Stimulated activated naive CD4-positive, alpha-beta T cell (primary cell): Measurements from ENCODE around the gene EBP.

Source experiments
- DNase-seq, 6 experiments: peaks; one replicate each; lab custom pipeline; 2025; lab: John Stamatoyannopoulos, UW

Gene EBP

DNA sequence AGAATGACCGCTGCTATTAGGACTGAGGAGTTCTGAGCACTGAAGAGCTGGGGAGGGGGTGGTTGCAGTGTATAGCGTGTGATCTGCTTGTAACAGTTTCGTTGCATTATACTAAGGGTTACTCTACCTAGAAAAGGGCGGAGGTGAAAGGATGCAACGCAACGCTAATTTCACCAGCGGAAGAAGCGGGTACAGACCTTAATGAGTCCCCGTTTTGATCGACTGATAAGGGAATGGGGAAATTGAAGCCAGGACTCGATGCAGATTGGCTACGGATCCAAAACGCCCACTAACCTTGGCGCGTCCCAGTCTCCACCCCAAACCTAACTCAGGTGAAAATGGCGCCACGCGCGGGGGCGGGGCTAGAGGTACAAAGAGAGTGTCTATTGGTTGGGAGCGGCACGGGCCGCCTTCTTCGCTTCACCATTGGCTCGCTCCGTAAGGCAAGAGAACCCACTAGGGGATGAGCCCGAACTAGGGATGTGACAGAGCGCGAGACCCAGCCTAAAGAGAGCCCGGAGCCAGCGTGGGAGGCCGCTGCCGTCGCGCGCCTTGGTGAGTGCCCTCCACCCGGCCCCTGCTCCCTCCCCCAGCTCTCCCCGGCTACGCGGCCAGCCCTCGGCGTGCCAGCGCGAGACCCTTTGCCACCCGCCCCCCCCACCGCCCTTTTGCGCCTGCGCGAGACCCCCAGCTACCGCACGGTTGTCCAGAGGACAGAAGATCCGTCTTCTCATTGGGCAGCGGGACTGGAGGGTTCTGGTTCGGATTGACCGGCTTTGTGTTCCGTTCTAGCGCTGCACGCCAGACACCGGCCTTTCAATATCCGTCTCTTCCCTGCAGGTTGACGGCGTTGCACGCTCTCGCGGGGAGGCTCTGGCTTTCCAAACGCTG is at the start of gene EBP:
EBP (plus strand) TSS at position 456 of the 891 bp plus-strand sequence. CDS start 1,964 bp downstream, outside the sequence.
- peak; percentile 85 to 94 (median 92) for DNase-seq

DNA sequence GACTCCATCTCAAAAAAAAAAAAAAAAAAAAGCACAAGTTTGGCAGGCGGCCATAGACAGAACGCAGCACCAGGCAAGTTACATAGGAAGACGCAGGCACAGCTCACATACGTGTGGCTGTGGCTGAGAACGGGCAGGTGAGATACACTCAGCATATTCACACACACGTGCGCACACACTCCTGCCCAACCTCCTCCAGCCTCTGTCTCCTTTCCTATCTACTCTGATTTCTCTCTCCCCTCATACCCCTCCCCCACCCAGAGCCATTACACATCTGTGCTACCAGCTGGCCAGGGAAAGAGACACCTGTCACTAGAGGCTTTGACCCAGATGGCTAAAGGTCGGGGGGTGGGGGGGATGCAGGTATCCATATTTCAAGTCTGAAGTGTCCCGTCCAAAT is 49.4 kb upstream of the EBP start:
- DNase-seq, result no peak

DNA sequence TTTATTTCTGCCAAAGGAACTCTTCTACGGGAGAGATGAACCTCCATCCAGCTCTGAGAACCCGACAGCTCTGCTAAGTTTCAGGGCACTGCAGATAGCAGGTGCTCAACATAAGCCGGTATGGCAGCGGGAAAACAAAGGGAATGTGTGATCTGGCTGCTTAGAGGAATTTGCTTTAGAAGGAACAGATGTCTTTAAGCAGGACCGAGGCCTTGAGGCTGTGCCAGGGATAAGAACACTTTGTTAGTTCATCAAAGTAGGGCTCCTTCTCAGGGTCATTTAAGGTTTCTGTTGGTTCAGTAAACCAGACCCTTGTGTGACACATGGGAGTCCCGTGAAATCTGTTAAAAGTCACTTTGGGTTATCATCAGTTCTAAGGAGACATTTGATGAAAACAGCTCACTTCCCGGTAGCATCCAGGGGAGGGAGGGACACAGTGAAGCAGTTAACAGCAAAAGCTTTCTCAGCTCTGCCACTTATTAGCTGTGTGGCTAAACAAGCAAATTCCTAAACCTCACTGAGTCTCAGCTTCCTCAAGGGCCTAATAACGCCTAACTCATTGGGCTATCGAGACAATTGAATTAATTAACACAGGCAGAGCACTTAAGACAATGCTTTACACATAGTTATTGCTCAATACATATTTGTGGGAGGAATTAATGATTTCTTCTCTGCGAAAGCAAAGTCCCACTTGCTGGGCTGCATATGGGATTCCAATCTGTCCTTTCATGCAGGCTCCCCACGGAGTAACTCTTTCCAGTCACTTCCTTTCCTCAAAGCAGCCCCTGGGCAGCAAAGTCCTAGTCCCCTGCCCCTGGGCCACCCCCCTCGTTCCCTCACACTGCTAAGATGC is 48.5 kb upstream of the EBP start:
- DNase-seq, result no peak

DNA sequence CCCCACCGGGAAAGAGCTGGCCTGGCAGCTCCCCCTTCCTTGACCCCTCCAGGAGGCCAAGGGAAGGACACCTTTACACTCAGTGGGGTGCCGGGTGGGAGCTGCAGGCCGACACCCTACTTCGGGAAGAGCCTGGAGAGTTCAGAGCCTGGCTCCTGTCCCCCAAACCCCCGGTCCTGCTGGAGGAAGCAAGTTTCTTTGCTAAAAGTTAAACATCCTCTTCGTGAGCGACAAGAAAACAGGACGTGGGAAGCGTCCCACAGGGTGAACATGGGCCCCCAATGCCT is 48.0 kb upstream of the EBP start:
- no peak for DNase-seq

DNA sequence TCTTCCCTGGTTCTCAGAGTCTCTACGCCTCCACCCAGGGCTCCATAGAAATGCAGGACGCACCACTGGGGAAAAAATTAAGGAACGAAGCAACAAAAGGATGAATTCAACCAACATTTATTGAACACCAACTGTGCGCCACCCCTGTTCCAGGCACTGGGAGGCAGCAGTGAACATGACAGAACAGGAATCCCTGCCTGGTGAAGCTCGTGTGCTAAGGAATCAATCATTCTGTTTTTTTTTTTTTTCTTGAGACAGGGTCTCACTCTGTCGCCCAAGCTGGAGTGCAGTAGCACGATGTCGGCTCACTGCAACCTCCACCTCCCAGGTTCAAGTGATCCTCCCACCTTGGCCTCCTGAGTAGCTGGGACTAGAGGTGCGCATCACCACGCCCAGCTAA is 47.5 kb upstream of the EBP start:
- DNase-seq, result no peak

DNA sequence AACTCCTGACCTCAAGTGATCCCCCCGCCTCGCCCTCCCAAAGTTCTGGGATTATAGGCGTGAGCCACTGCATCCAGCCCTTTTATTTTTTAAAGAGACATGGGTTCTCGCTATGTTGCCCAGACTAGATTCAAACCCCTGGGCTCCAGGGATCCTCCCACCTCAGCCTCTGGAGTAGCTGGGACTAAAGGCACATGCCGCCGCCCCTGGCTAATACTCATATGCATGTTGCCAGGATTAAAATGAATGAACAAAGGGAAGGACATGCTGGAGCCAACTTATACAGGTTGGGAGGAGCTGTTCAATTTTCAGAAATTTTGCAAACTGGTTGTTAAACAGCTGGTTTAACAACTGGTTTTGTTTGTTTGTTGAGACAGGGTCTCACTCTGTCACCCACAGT is 47.0 kb upstream of the EBP start:
- DNase-seq, result no peak

DNA sequence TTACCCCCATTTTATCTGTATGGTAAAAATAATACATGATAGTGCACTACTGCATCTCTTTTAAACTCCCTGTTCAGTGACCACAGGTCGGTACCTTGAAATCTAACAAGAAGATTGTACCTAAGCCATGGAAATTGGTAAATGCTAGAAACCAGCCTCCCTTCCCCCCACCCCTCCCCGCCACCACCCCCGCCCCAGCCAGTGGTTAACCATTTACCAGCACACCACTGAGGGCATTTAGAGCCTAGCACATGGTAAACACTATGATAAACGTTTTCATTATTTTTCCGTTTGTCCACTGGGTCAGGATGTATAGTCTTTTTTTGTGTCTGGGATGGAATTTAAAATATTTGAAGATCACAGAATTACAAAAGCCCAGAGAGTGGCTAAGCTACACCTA is 46.3 kb upstream of the EBP start:
- DNase-seq, result no peak

DNA sequence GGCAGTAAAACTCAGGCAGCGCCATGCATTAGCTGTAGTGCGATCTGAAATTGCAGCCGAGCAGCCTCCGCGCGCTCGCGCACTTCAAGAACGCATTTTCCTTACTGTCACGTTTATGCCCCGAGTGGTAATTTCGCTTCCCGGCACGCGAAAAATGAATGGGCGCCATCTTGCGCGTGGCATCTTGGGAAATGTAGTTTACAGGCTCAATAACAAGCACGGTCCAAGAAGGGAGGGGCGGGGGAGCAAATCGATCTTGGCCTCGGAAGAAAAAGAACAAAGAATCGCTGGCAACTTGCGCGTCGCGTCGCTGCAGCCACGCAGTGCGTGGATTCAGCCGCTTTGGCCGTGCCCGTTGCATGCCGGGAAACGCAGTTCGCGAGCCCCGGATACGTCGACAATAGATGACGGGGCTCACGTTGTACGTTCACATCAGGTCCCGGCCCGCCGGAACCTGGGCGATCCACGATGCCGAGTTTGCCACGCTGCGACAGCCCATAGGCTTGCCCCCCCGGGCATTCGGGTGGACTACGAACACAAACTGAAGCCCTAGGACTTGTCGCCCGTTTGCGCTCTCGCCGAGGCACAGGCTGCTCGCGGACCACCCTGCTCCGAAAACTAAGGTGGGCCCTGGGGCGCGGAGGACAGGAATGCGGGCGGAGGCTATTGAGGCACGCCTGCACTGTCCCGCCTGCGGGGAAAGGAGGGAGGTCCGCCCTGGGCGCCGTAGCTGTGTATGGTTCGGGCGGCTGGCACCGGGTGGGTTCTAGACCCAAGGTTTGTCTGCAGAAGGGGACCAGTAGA is 45.6 kb upstream of the EBP start, which contains the start of gene FTSJ1:
FTSJ1 (plus strand) TSS at position 426 of the 804 bp plus-strand sequence. CDS start 1,849 bp downstream, outside the sequence.
- DNase-seq, result peak; percentile 75 to 93 (median 89)

DNA sequence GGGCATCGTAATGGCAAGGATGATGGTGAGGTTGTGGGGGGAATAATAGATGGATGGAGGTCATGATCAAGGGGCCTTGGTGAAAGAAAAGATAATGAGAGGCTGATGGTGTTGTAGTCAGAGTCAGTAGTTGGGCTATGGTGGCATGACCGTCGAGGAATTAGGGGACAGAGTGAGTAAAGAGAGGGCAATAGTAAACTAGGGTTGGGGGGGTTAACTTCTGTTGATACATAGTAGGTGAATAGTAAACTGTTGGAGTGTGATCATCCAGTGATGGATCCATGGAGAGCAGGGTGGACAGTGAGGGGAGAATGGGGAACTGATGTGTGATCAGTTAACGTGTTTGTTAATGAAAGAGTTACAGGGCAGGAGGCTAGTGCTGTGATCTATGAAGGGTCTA is 44.7 kb upstream of the EBP start:
- DNase-seq, result no peak

DNA sequence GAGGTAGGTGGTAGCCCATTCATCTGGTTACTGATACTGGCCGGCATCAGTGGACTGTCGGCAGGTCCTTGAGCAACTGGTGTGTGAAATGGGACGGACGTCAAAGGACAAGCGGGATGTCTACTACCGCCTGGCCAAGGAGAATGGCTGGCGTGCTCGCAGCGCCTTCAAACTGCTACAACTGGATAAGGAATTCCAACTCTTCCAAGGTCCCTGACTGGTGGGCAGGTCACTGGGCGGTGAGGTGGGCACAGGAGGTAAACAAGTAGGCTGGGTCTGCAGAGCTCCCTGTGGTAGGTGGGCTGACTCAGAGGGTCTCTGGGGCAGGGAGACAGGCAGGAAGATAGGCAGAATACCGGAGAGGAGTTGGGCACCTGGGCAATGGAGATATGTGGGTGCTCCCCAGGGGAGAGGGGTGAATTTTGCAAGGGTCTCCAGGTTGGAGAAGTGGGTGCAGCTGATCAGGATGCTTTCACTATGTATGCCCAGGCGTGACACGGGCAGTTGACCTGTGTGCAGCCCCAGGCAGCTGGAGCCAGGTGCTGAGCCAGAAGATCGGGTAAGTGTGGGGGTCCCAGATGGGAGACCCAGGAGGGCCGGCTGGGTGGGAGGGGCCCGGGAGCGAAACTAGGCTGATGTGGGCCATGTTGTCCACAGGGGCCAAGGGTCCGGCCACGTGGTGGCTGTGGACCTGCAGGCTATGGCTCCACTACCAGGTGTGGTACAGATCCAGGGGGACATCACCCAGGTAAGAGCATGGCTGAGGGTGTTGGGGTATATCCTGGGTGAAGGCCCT is 43.5 kb upstream of the EBP start:
- no peak for DNase-seq

DNA sequence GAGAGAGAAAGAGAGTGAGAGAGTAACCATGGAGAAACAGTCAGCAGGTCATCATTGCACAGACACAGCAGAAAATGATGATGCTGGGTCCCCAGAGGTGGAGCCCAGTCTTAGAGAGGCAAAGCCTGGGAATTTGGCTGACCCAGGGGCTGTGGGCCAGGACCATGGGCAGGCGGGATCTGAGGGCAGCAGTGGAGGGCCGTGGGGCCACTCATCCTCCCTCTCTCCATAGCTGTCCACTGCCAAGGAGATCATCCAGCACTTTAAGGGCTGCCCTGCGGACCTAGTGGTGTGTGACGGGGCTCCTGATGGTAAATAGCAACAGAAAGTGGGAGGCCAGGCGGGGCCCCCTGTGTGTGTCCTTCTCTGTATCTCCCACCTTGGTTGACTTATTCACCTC is 42.8 kb upstream of the EBP start:
- DNase-seq, result no peak

DNA sequence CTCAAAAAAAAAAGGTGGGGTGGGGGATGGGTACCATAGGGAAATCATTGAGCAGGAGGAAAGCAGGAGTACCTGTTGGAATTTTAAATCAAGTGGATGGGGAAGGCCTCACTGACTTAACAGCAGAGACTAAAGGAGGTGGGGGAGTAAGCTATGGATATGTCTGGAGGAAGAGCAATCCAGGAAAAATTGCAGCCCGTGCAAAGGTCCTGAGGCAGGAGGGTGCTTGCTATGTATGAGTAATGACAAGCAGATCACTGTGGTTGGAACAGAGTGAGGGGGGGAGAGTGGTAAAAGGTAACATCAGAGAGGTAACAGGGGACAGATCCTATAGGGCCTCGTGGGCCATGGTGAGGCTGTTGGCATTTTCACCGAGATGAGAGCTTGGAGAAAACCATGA is 41.5 kb upstream of the EBP start:
- DNase-seq, result no peak

DNA sequence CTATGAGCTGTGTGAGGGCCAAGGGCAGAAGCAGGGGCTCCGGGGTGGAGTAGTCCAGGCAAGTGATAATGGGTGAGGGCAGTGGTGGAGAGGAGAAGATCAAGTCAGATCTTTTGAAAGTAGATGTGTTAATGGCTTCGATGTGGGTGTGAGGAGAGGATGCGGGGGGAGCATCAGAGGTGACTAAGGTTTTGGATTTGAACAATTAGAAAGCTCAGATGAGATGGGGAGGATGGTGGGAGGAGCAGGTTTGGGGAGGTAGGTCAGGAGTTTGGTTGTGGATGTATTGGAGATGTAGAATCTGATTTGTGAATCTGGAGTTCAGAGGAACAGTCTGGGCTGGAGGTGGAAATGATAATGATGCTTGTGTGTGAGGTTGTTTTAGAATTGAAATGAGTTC is 41.0 kb upstream of the EBP start:
- DNase-seq, result no peak

DNA sequence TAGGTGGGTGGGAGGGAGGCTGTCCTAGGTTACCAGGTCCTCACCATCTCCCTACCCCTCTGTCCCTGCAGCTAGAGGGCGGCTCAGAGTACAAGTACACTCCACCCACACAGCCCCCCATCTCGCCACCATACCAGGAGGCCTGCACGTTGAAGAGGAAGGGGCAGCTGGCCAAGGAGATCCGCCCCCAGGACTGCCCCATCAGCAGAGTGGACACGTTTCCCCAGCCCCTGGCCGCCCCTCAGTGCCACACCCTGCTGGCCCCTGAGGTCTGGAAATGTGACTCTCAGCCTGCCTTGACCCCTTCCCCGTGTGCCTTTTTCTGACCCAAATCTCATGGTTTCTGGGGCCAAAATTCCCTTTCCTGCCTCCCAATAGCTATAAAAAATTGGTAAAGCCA is 39.1 kb upstream of the EBP start:
- DNase-seq, result no peak

DNA sequence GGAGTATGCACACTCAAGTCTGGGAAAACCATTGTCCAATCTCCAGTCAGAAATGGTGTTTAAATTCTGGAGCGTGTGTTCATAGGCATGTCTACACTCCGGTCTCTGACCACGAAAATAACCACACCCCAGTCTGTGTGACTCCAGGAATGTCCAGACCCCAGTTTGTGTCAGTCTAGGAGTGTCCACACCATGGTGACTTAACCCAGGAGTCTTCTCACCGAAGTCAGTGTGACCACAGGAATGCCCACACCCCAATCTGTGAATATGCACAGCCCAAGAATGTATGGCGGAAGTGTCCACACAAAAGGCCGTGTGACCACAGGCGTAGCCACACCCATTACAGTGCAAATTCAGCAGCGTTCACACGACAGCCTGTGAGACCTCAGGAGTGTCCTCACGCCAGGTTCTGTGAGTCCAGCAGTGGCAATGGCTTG is 34.2 kb upstream of the EBP start:
- DNase-seq, result no peak

DNA sequence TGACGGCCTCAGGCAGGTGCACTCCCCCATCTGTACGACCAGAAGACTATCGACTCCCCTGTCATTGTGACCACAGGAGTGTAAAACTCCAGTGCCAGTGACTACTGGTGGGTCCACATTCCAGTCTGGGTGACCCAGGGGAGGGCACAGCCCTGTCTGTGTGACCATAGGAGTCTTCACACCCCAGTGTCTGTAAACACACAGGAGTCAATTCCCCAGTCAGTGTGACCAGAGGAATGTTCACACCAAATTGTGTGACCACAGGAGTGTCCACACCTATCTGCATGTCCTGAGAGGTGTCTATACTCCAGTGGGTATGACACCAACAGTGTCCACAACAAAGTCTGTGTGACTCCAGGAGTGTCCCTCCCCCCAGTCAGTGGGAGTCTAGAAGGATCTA is 33.6 kb upstream of the EBP start:
- no peak for DNase-seq

DNA sequence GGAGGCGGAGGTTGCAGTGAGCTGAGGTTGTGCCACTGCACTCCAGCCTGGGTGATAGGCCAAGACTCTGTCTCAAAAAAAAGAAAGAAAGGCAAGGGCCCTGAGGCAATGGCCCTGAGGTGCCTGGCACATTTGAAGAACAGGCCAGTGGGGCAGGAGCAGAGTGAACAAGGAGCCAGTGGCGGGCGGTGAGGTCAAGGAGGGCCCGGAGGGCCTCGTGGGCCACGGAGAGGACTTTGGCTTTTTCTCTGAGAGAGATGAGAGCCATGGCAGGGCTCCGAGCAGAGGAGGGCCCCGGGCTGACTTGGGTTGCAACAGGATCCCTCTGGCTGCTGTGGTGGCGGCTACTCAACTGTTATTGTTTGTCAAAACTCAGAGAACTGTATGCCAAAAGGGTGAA is 32.3 kb upstream of the EBP start:
- no peak for DNase-seq

DNA sequence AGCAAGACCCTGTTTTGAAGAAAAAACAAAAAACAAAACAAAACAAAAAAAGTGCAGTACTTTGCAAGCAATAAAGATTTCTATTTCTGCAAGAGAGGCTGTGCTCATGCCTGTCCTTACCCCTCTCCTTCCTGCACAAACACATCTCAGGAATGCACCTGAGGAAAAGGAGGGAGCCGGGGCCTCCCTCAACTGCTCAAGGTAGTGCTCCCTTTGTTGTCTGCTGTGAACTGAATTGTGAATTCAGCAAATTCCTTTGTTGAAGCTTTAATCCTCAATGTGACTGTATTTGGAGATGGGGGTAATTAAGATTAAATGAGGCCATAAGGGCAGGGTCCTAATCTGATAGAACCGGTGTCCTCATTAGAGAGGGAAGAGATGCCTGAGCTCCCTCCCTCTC is 31.7 kb upstream of the EBP start:
- DNase-seq, result no peak

DNA sequence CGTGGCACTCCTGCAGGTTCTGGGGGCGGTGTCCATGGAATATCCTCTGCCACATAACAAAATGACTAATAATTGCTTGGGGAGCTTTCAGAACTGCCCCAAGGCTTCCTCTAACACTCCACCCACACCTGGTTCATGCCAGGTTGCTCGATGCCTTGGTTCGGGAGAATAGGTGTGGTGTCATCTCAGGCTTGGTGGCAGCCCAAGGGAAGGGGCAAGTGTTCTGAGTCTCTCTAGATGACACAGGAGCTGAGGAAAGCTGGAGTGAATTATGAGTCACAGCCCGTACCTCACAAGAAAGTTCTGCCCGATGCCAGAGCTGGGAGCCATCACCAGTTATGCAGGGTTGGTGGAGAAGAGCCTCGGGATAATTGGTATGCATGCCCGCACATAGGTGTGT is 30.9 kb upstream of the EBP start:
- no peak for DNase-seq

DNA sequence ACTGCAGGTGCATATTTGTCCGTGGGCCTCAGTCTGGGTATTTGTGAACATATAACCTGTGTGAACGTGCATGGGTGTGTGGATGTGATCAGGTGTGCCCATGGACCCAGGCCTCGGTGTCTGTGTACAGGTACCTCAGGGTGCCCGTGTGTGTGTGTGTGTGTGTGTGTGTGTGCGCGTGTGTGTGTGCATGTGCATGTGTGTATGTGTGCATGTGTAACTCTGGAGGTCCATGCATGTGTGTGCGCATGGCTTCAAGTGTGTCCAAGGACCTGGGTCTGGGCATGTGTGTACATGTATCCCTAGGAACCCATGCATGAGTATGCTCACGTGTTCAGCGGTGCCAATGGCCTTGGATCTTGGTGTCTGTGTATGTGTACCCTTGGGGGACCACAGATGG is 29.8 kb upstream of the EBP start:
- no peak for DNase-seq

DNA sequence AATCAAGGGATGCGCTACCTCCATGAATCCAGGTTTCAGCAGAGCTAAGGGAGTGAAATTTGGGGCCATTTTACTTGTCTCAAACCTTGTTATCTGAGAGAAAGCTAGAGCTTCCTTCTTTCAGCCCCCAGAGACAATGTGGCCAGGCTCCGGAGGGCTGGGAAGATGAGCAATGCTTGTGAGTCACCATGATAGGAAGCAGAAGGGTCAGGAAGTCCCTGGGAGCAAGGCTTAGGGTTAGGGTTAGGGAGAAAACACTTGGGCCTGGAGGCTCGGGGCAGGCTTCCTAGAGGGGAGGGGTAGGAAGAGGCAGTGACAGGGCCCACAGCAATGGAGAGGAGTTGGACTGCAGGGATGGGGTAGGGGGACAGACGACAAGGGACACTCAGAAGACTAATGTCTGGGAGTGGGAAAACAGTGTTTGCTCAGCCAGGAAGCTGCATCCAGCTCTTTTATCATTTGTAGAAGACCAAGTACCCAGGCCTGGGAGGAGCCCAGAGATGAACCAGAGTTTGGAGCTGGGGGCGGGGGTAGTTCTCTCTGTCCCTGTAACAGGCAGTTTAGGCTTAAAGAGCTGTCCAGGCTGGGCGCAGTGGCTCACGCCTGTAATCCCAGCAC is 29.2 kb upstream of the EBP start:
- DNase-seq, result no peak
